Sigmoid colon (tissue), 4 donors: ENCODE results near the gene LMO2.

ENCODE experiments used
- CTCF ChIP-seq, 4 experiments: fragments of 450-650 bp in 3 of 4; fragments of 200-600 bp in 1 of 4; IDR thresholded peaks; one replicate each; pipeline ENCODE4 v1.5.1; 2016 to 2019; ENCODE audit warnings: antibody characterized with exemption in 4 of 4, mild to moderate bottlenecking in 3 of 4, moderate library complexity in 2 of 4
- EP300 ChIP-seq, 4 donors: sonication (generic); formaldehyde crosslinking; IDR thresholded peaks; one replicate each; pipeline ENCODE4 v1.6.1; 2017; ENCODE audit warnings: antibody characterized with exemption in 4 of 4
- POLR2A ChIP-seq, 2 donors: fragments of 450-650 bp; IDR thresholded peaks; one replicate each; pipeline ENCODE4 v1.6.1; 2016; ENCODE audit warnings: antibody characterized with exemption in 2 of 2, mild to moderate bottlenecking in 2 of 2, moderate library complexity in 2 of 2

DNA sequence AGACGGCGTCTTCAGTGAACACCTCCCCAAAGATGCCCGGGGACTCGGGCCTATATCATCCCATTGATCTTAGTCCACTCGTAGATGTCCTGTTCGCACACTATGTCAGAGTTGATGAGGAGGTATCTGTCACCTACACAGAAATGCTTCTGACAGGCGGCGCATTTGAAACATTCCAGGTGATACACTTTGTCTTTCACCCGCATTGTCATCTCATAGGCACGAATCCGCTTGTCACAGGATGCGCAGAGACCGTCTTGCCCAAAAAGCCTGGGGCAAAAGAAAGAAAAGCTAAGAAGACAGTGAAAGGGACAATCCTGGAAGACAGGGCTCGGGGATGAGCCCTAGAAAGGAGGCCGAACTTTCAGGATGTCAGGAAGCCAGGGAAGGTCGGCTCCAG lies 32.6 kb downstream of the LMO2 start:
- TF ChIP-seq CTCF (IDR thresholded peaks at IDR 0.05) (no peak), POLR2A (IDR thresholded peaks at IDR 0.05) (no peak), EP300 (IDR thresholded peaks at IDR 0.05) (no peak)
